GM23338 (cell line): ENCODE data around the gene IGBP1. TPM values are rescaled to one million over a fixed set of nuclear protein-coding genes. Genes with fewer than 3 reads are reported as not detected.
"Not testable (repeated sequence)": the region's sequence is repeated elsewhere in the genome, so short reads cannot be mapped to it uniquely, and the experiment has no call there.

Experiments
- ATAC-seq: fragments of 200-7000 bp; cut with Tn5 transposase; 3 replicates; pipeline ENCODE4 v1.9.1; 2020
- DNase-seq: peaks from one replicate; pipeline ENCODE4 v3.0.0-alpha.2; 2015; ENCODE audit warnings: low spot score
- H2AFZ ChIP-seq: fragments of 200-600 bp; sonication (generic); 2 replicates; pipeline ENCODE4 v1.8.0; 2016; ENCODE audit warnings: antibody characterized with exemption, mild to moderate bottlenecking, moderate library complexity
- H3F3A ChIP-seq: fragments of 200-600 bp; sonication (generic); replicated peaks from 2 replicates; pipeline ENCODE4 v1.8.0; 2017; ENCODE audit warnings: antibody characterized with exemption, mixed run types, low read depth
- H3K27ac ChIP-seq: fragments of 200-600 bp; sonication (generic); 2 replicates; pipeline ENCODE4 v1.6.1; 2016; ENCODE audit warnings: low read depth
- H3K27me3 ChIP-seq: fragments of 200-600 bp; sonication (generic); 2 replicates; pipeline ENCODE4 v1.8.0; 2016; ENCODE audit warnings: mild to moderate bottlenecking, mixed run types, moderate library complexity; ENCODE audit not compliant: insufficient read depth
- H3K36me3 ChIP-seq: fragments of 200-600 bp; sonication (generic); 2 replicates; pipeline ENCODE4 v1.8.0; 2016; ENCODE audit warnings: mild to moderate bottlenecking; ENCODE audit not compliant: insufficient read depth
- H3K4me1 ChIP-seq: fragments of 200-600 bp; sonication (generic); 2 replicates; pipeline ENCODE4 v1.8.0; 2016; ENCODE audit warnings: mild to moderate bottlenecking, moderate library complexity; ENCODE audit not compliant: insufficient read depth
- H3K4me2 ChIP-seq: fragments of 200-600 bp; sonication (generic); 2 replicates; pipeline ENCODE4 v1.7.1; 2017; ENCODE audit warnings: mixed run types
- H3K4me3 ChIP-seq: fragments of 200-600 bp; sonication (generic); 2 replicates; pipeline ENCODE4 v1.6.1; 2016; ENCODE audit warnings: mixed run types
- H3K79me2 ChIP-seq: fragments of 200-600 bp; sonication (generic); replicated peaks from 2 replicates; pipeline ENCODE4 v1.8.0; 2017; ENCODE audit warnings: mild to moderate bottlenecking; ENCODE audit not compliant: insufficient read depth
- H3K9me2 ChIP-seq: fragments of 200-600 bp; sonication (generic); 2 replicates; pipeline ENCODE4 v1.8.0; 2017; ENCODE audit not compliant: insufficient read depth
- H4K20me1 ChIP-seq: fragments of 200-600 bp; sonication (generic); replicated peaks from 2 replicates; pipeline ENCODE4 v1.8.0; 2017; ENCODE audit warnings: mild to moderate bottlenecking; ENCODE audit not compliant: insufficient read depth
- H3K27ac Mint-ChIP-seq: 2 replicates; pipeline ENCODE4 v1.8.0; 2020; ENCODE audit warnings: inconsistent platforms, mild to moderate bottlenecking, moderate library complexity, mixed read lengths
- H3K27me3 Mint-ChIP-seq: 3 replicates; pipeline ENCODE4 v1.8.0; 2022; ENCODE audit warnings: low read depth, mild to moderate bottlenecking, moderate library complexity, mixed read lengths, inconsistent platforms; ENCODE audit not compliant: insufficient read depth, poor library complexity
- H3K36me3 Mint-ChIP-seq: 3 replicates; pipeline ENCODE4 v1.8.0; 2021; ENCODE audit warnings: low read depth, mild to moderate bottlenecking, inconsistent platforms, moderate library complexity, mixed read lengths
- H3K4me1 Mint-ChIP-seq: 3 replicates; pipeline ENCODE4 v1.8.0; 2020; ENCODE audit warnings: mild to moderate bottlenecking, inconsistent platforms, mixed read lengths
- H3K4me3 Mint-ChIP-seq: 3 replicates; pipeline ENCODE4 v1.8.0; 2021; ENCODE audit warnings: moderate library complexity, mild to moderate bottlenecking, inconsistent platforms, mixed read lengths
- H3K9me3 Mint-ChIP-seq: 3 replicates; pipeline ENCODE4 v1.8.0; 2020; ENCODE audit warnings: moderate library complexity, mild to moderate bottlenecking, inconsistent platforms, mixed read lengths
- EZH2phosphoT487 ChIP-seq: fragments of 200-600 bp; sonication (generic); IDR thresholded peaks from one replicate; pipeline ENCODE4 v1.8.1; 2018; ENCODE audit warnings: antibody characterized with exemption; ENCODE audit not compliant: unreplicated experiment
- JUNB ChIP-seq: IDR thresholded peaks from one replicate; pipeline ENCODE4 v1.6.1; 2016; ENCODE audit warnings: antibody characterized with exemption; ENCODE audit not compliant: unreplicated experiment
- polyA plus RNA-seq: library from polyadenylated mRNA; unstranded; fragments of >200 nt; fragmentation: Nextera tagmentation; extraction: Ambion mirVana; gene quantifications from 2 replicates; pipeline ENCODE4 v1.2.1, GENCODE V29; 2016
- total RNA-seq: library from RNA; depleted of rRNA; stranded (reverse); fragments of >200 nt; shearing (Covaris generic); gene quantifications from 2 replicates; pipeline ENCODE4 v1.2.3, GENCODE V29; 2014

IGBP1 gene
- total and polyA plus RNA-seq, 2 experiments from 2014 or later = 36.8 to 38.5 TPM

DNA sequence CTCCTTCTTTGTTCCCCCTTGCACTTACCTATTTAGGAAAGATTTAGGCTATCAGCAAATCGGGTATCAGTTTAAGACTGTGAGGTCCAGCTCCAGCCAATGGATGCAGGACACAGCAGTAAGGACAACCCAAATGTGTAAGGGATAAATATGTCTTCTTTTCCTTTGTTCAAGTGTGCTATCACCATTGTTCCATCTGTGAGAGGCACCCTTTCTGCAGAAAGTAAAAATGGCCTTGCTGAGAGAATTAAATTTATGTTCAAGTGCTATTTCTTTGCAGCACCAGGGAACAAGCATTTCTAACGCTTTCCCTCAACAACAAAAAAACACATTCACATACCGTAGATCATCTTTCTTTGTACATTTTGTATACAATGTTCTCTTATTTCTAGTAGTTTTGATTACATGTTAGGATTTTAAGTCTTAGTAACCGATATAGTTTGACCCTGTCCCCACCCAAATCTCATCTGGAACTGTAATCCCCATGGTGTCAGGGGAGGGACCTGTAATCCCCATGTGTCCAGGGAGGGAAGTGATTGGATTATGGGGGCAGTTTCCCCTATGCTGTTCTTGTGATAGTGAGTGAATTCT is 21.7 kb upstream of the IGBP1 start:
- H3K36me3 Mint-ChIP-seq = peaks cover 20% of the 10 kb centered on the region
- DNase-seq, H3K9me2 ChIP-seq, H3K36me3 ChIP-seq, H3K4me2 ChIP-seq, H3K4me3 Mint-ChIP-seq, H4K20me1 ChIP-seq, H3K79me2 ChIP-seq, H3K4me3 ChIP-seq, H3K4me1 Mint-ChIP-seq, H3K4me1 ChIP-seq, H3K27me3 ChIP-seq, H3K27ac ChIP-seq, ATAC-seq, H3F3A ChIP-seq, H2AFZ ChIP-seq, H3K27ac Mint-ChIP-seq, H3K27me3 Mint-ChIP-seq: not testable (repeated sequence)
- H3K9me3 Mint-ChIP-seq = peaks cover 24% of the 10 kb centered on the region

GRCh38 chrX:70117738-70118137 is 15.5 kb upstream of the IGBP1 start:
- H3K4me3 ChIP-seq = no peak overlapping the region
- Mint-ChIP-seq H3K4me3 (no peak overlapping the region), H3K27me3 (no peaks in the 10 kb centered on the region), H3K9me3 (peaks cover 14% of the 10 kb centered on the region), H3K4me1 (no peaks in the 10 kb centered on the region), H3K36me3 (peaks cover 6% of the 10 kb centered on the region; the same call in 2 of the 3 replicates), H3K27ac (no peak overlapping the region)
- H3K36me3 ChIP-seq = no peaks in the 10 kb centered on the region
- no peaks in the 10 kb centered on the region for H3K27me3 ChIP-seq
- DNase-seq = no peak
- H2AFZ ChIP-seq = no peak overlapping the region
- no peak for ATAC-seq
- H3F3A ChIP-seq = no peaks in the 10 kb centered on the region
- H3K4me1 ChIP-seq = no peaks in the 10 kb centered on the region; the same call in 1 of the 2 replicates
- H3K27ac ChIP-seq = no peak overlapping the region
- H3K79me2 ChIP-seq = no peaks in the 10 kb centered on the region
- no peaks in the 10 kb centered on the region for H4K20me1 ChIP-seq
- no peak overlapping the region for H3K4me2 ChIP-seq
- no peak for TF ChIP-seq JUNB
- H3K9me2 ChIP-seq = no peaks in the 10 kb centered on the region

DNA sequence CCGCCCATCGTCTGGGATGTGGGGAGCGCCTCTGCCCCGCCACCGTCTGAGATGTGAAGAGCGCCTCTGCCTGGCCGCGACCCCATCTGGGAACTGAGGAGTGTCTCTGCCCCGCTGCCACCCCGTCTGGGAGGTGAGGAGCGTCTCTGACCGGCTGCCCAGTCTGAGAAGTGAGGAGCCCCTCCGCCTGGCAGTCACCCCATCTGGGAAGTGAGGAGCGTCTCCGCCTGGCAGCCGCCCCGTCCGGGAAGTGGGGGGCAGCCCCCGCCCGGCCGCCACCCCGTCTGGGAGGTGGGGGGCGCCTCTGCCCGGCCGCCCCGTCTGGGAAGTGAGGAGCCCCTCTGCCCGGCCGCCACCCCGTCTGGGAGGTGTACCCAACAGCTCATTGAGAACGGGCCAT is 10.2 kb upstream of the IGBP1 start:
- H3K4me1 Mint-ChIP-seq, ATAC-seq, H4K20me1 ChIP-seq, H2AFZ ChIP-seq, H3F3A ChIP-seq, H3K4me3 ChIP-seq, H3K27me3 Mint-ChIP-seq, H3K4me2 ChIP-seq, H3K27me3 ChIP-seq, DNase-seq, H3K36me3 Mint-ChIP-seq, H3K4me3 Mint-ChIP-seq, H3K27ac Mint-ChIP-seq, H3K27ac ChIP-seq, H3K36me3 ChIP-seq, H3K79me2 ChIP-seq, H3K4me1 ChIP-seq, H3K9me2 ChIP-seq: not testable (repeated sequence)
- H3K9me3 Mint-ChIP-seq = peaks cover 21% of the 10 kb centered on the region

- no peaks in the 10 kb centered on the region for H3K27me3 ChIP-seq
- TF ChIP-seq EZH2phosphoT487 = no peak
- H3K9me2 ChIP-seq = no peaks in the 10 kb centered on the region
- no peak overlapping the region for H3K4me2 ChIP-seq
- DNase-seq (no peak), ATAC-seq (no peak)
- Mint-ChIP-seq H3K9me3 (peaks cover 21% of the 10 kb centered on the region), H3K27ac (no peak overlapping the region), H3K36me3 (peaks cover 7% of the 10 kb centered on the region; the same call in 2 of the 3 replicates), H3K27me3 (peaks cover 5% of the 10 kb centered on the region), H3K4me1 (peaks cover 17% of the 10 kb centered on the region), H3K4me3 (no peak overlapping the region)
- no peak overlapping the region for H2AFZ ChIP-seq
- H3K36me3 ChIP-seq = no peaks in the 10 kb centered on the region
- H3F3A ChIP-seq = no peaks in the 10 kb centered on the region
- no peak overlapping the region for H3K27ac ChIP-seq
- H4K20me1 ChIP-seq = no peaks in the 10 kb centered on the region
- H3K4me1 ChIP-seq = peaks cover 16% of the 10 kb centered on the region
- no peak overlapping the region for H3K4me3 ChIP-seq
- H3K79me2 ChIP-seq = no peaks in the 10 kb centered on the region
Observed at GRCh38 chrX:70124678-70125077, 8.6 kb upstream of the IGBP1 start.
